Activated CD4-positive, alpha-beta T cell treated with anti-CD3 and anti-CD28 coated beads for 1 hour (primary cell): ENCODE data around the gene AGPAT3.
"Not testable (repeated sequence)": the region's sequence is repeated elsewhere in the genome, so short reads cannot be mapped to it uniquely, and the experiment has no call there.

Source experiments
- DNase-seq: peaks from one replicate; pipeline ENCODE4 v3.0.0-alpha.2; 2020

Gene AGPAT3

GRCh38 chr21:43884861-43885417, 19.9 kb downstream of the AGPAT3 start:
- no peak for DNase-seq

GRCh38 chr21:43885721-43886120, 20.7 kb downstream of the AGPAT3 start:
- no peak for DNase-seq

- no peak for DNase-seq
Observed at GRCh38 chr21:43886565-43886964, 21.5 kb downstream of the AGPAT3 start.

GRCh38 chr21:43889069-43889468, 24.0 kb downstream of the AGPAT3 start:
- DNase-seq: no peak

GRCh38 chr21:43890042-43890441, 25.0 kb downstream of the AGPAT3 start:
- no peak for DNase-seq

- DNase-seq: no peak
Observed at GRCh38 chr21:43892334-43892733, 27.3 kb downstream of the AGPAT3 start.

- no peak for DNase-seq
Observed at GRCh38 chr21:43892984-43893535, 28.0 kb downstream of the AGPAT3 start.

GRCh38 chr21:43893536-43894205, 28.6 kb downstream of the AGPAT3 start:
- DNase-seq: no peak

- DNase-seq: no peak
Observed at GRCh38 chr21:43894206-43894577, 29.2 kb downstream of the AGPAT3 start.

GRCh38 chr21:43895196-43895595, 30.2 kb downstream of the AGPAT3 start:
- no peak for DNase-seq

- not testable (repeated sequence) for DNase-seq
Observed at GRCh38 chr21:43896696-43897299, 31.8 kb downstream of the AGPAT3 start.

- DNase-seq: no peak
Observed at GRCh38 chr21:43899307-43900077, 34.5 kb downstream of the AGPAT3 start.

GRCh38 chr21:43900078-43900385, 35.0 kb downstream of the AGPAT3 start:
- no peak for DNase-seq

GRCh38 chr21:43900690-43901089, 35.7 kb downstream of the AGPAT3 start:
- no peak for DNase-seq

- no peak for DNase-seq
Observed at GRCh38 chr21:43902441-43902840, 37.4 kb downstream of the AGPAT3 start.

GRCh38 chr21:43903451-43904091, 38.5 kb downstream of the AGPAT3 start:
- no peak for DNase-seq

- no peak for DNase-seq
Observed at GRCh38 chr21:43904331-43904781, 39.3 kb downstream of the AGPAT3 start.

- DNase-seq: no peak
Observed at GRCh38 chr21:43905726-43906455, 40.9 kb downstream of the AGPAT3 start.

GRCh38 chr21:43906585-43907370, 41.8 kb downstream of the AGPAT3 start:
- no peak for DNase-seq

GRCh38 chr21:43907751-43908150, 42.7 kb downstream of the AGPAT3 start:
- DNase-seq: no peak

- no peak for DNase-seq
Observed at GRCh38 chr21:43908167-43908566, 43.1 kb downstream of the AGPAT3 start.
